Smooth muscle cell (in vitro differentiated cells): ENCODE results near the gene MAN1A1. TPM values are rescaled to one million over a fixed set of nuclear protein-coding genes. Genes with fewer than 3 reads are reported as not detected.

Experiments
- DNase-seq: peaks from one replicate; lab custom pipeline; 2025; ENCODE audit not compliant: unreplicated experiment; lab: John Stamatoyannopoulos, UW
- H2AFZ ChIP-seq: fragments of 200-600 bp; sonication (generic); 2 replicates; pipeline ENCODE4 v1.6.0; 2016; ENCODE audit warnings: antibody characterized with exemption, low read depth, mild to moderate bottlenecking
- H3F3A ChIP-seq: fragments of 200-600 bp; sonication (generic); 2 replicates; pipeline ENCODE4 v1.6.0; 2017; ENCODE audit warnings: antibody characterized with exemption, low read depth
- H3K27ac ChIP-seq: fragments of 200-600 bp; sonication (generic); 2 replicates; pipeline ENCODE4 v1.5.1; 2016; ENCODE audit warnings: low read depth, mild to moderate bottlenecking
- H3K27me3 ChIP-seq: fragments of 200-600 bp; sonication (generic); 2 replicates; pipeline ENCODE4 v1.6.1; 2016; ENCODE audit warnings: low read depth, mild to moderate bottlenecking
- H3K36me3 ChIP-seq: fragments of 200-600 bp; sonication (generic); 2 replicates; pipeline ENCODE4 v1.5.1; 2016; ENCODE audit warnings: low read depth
- H3K4me1 ChIP-seq: fragments of 200-600 bp; sonication (generic); 2 replicates; pipeline ENCODE4 v1.5.1; 2016; ENCODE audit warnings: low read depth
- H3K4me2 ChIP-seq: fragments of 200-600 bp; sonication (generic); 2 replicates; pipeline ENCODE4 v1.6.0; 2016; ENCODE audit warnings: mild to moderate bottlenecking
- H3K4me3 ChIP-seq: fragments of 200-600 bp; sonication (generic); 2 replicates; pipeline ENCODE4 v1.5.1; 2016; ENCODE audit warnings: mild to moderate bottlenecking
- H3K79me2 ChIP-seq: fragments of 200-600 bp; sonication (generic); 2 replicates; pipeline ENCODE4 v1.6.0; 2016; ENCODE audit warnings: low read depth, mild to moderate bottlenecking
- H3K9ac ChIP-seq: fragments of 200-600 bp; sonication (generic); 2 replicates; pipeline ENCODE4 v1.6.0; 2016; ENCODE audit warnings: low read depth
- H3K9me3 ChIP-seq: fragments of 200-600 bp; sonication (generic); replicated peaks from 2 replicates; pipeline ENCODE4 v1.5.1; 2016; ENCODE audit warnings: low read depth
- H4K20me1 ChIP-seq: fragments of 200-600 bp; sonication (generic); 2 replicates; pipeline ENCODE4 v1.6.0; 2016; ENCODE audit warnings: low read depth
- WGBS: methylation state at CpG from one replicate; pipeline ENCODE4 v1.1.7; 2016; ENCODE audit warnings: low lambda C conversion rate; 5-methylcytosine and 5-hydroxymethylcytosine counted together
- polyA plus RNA-seq: library from polyadenylated mRNA; unstranded; fragments of >200 nt; fragmentation: Nextera tagmentation; extraction: Ambion mirVana; gene quantifications from 2 replicates; pipeline ENCODE4 v1.2.1, GENCODE V29; 2016
- total RNA-seq: library from RNA; depleted of rRNA; stranded (reverse); fragments of >200 nt; gene quantifications from 2 replicates; pipeline ENCODE4 v1.2.3, GENCODE V29; 2014
- TF ChIP-seq, protein P1 (sequence below): fragments of 200-600 bp; sonication (generic); IDR thresholded peaks from 2 replicates; pipeline ENCODE4 v1.5.1; 2017; ENCODE audit warnings: borderline replicate concordance, mild to moderate bottlenecking, antibody characterized with exemption; ENCODE audit not compliant: insufficient read depth, poor library complexity, severe bottlenecking

The MAN1A1 gene
- total and polyA plus RNA-seq, 2 experiments from 2014 or later = 57.1 to 127 TPM

DNA sequence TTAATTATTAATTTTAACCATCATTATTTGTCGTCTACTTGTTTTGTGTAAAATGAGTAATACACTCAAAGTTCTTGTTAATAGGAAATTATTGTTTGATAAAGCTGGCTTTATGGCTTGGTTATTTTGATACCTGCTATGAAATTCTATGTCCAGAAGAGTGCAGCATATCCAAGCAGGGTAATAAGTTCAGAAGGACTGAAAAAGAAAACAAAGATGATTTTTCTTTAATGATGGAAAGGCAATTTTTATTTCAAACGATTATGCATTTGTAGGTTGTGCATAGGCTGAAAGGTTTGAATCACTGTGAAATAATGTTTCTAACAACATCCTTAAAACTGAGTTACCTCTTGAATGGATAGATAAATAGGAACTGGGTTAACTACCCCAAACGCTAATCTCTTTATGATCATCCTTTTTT, 1.4 kb upstream of the MAN1A1 start:
- peaks cover 75% of the 10 kb centered on the region for H3K79me2 ChIP-seq
- WGBS = 51% methylated on average over 3 of the region's 3 CpGs
- H3K27ac ChIP-seq = peak overlapping the region; percentile 91
- H3K4me1 ChIP-seq = no peaks in the 10 kb centered on the region
- peak overlapping the region; percentile 92 for H3K4me2 ChIP-seq
- H3K36me3 ChIP-seq = no peaks in the 10 kb centered on the region
- H3K9ac ChIP-seq = peak overlapping the region; percentile 90
- TF ChIP-seq, protein P1, sequence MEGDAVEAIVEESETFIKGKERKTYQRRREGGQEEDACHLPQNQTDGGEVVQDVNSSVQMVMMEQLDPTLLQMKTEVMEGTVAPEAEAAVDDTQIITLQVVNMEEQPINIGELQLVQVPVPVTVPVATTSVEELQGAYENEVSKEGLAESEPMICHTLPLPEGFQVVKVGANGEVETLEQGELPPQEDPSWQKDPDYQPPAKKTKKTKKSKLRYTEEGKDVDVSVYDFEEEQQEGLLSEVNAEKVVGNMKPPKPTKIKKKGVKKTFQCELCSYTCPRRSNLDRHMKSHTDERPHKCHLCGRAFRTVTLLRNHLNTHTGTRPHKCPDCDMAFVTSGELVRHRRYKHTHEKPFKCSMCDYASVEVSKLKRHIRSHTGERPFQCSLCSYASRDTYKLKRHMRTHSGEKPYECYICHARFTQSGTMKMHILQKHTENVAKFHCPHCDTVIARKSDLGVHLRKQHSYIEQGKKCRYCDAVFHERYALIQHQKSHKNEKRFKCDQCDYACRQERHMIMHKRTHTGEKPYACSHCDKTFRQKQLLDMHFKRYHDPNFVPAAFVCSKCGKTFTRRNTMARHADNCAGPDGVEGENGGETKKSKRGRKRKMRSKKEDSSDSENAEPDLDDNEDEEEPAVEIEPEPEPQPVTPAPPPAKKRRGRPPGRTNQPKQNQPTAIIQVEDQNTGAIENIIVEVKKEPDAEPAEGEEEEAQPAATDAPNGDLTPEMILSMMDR = peak; percentile 54
- H3K27me3 ChIP-seq = no peaks in the 10 kb centered on the region
- H4K20me1 ChIP-seq = peaks cover 23% of the 10 kb centered on the region
- no peak overlapping the region for H2AFZ ChIP-seq
- no peaks in the 10 kb centered on the region for H3F3A ChIP-seq
- H3K4me3 ChIP-seq = peak overlapping the region; percentile 90
- no peak for DNase-seq
- H3K9me3 ChIP-seq = no peaks in the 10 kb centered on the region

DNA sequence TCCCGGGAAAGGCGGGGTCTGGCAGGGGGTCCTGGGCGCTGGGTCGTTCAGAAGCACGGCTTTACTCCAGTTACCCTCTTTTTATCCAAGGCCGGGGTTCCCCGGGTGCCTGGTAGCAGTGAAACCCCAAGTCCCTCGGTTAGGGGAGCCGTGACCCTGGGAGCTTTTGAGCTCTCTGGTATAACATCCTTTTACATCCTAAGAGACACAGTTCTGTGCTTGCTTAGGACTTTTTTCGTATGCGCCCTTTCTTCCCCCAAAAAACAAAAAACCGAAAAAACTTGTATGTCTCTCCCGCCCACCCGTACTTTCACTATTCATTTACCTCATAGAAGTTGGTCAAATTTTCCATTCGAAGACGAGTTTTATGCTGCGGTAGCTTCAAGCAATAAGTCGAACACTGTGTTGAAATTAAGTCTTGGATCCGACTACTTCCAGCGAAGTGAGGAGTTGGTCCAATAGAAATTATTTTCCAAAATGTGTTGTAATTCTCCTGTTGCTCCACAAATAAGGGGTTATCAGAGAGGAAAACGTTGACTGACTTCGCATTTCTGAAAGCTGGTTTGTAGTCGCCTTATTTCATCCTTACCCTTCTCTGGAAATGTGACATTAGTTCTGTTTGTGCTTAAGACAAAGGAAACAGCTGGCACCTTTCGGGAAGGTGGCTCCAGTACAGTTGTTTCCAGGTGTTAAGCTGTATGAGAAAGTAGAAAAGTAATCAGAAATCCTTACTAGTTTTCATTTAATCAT, 816 bp upstream of the MAN1A1 start:
- peaks cover 81% of the 10 kb centered on the region for H3K79me2 ChIP-seq
- H3K4me2 ChIP-seq = peak overlapping the region; percentile 92
- no peaks in the 10 kb centered on the region for H3K9me3 ChIP-seq
- H3K27me3 ChIP-seq = no peaks in the 10 kb centered on the region
- 3% methylated on average over 22 of the region's 24 CpGs for WGBS
- DNase-seq = no peak
- H3K36me3 ChIP-seq = no peaks in the 10 kb centered on the region
- H3K4me1 ChIP-seq = no peaks in the 10 kb centered on the region
- peak overlapping the region; percentile 91 for H3K27ac ChIP-seq
- H3K4me3 ChIP-seq = peak overlapping the region; percentile 90
- H2AFZ ChIP-seq = peak overlapping the region; percentile 95
- peak overlapping the region; percentile 90 for H3K9ac ChIP-seq
- TF ChIP-seq, protein P1 = no peak
- no peaks in the 10 kb centered on the region for H3F3A ChIP-seq
- H4K20me1 ChIP-seq = peaks cover 29% of the 10 kb centered on the region

DNA sequence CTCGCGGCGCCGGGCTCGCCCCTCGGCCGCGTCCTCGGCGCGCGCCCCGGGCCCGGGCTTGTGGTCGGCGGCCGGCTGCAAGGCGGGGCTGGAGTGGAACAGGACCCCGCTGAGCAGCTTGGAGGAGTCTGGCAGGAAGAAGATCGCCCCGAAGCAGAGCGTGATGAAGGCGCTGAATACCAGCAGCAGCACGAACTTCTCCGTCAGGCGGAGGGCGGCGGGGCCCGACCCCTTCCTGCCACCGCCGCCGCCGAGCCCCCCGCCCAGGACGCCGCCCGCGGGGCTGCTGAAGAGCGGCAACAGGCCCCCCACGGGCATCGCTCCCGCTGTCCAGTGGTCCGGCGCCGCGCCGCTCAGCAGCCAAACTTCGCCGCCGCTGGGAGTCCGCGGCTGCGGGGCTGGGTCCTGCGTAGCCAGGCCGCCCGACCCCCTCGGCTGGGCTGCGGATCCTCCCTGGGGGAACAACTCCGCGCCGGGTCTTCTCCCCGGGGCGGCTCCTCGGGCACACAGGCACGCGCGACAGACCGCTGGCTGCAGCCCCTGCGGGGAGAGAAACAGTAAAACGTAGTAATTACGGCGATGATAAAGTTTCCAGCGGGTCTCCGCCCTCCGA, 707 bp downstream of the MAN1A1 start:
- Histone ChIP-seq H3K4me1 (no peaks in the 10 kb centered on the region), H3K27ac (peak overlapping the region; percentile 91), H3K9me3 (no peaks in the 10 kb centered on the region), H3K9ac (peak overlapping the region; percentile 90), H3K27me3 (no peaks in the 10 kb centered on the region), H3K4me2 (peak overlapping the region; percentile 92), H3K79me2 (peaks cover 91% of the 10 kb centered on the region), H2AFZ (peak overlapping the region; percentile 95), H3K4me3 (peak overlapping the region; percentile 90), H3K36me3 (no peaks in the 10 kb centered on the region), H3F3A (no peaks in the 10 kb centered on the region), H4K20me1 (peaks cover 44% of the 10 kb centered on the region)
- DNase-seq = no peak
- TF ChIP-seq, protein P1 = no peak
- WGBS = under 1% methylated on average over 70 of the region's 75 CpGs
